T-helper 1 cell treated with Interleukin-12 subunit alpha and Interleukin-12 subunit beta and Interleukin-4 antibody, amounts not matched to agents 30 μg/mL and 1 μg/mL, for 36 hours (primary cell): ENCODE results near the gene XDH.

Experiments used
- H3K27ac Mint-ChIP-seq: one replicate; pipeline ENCODE4 v1.8.0; 2021; ENCODE audit warnings: mild to moderate bottlenecking, mixed read lengths
- H3K27me3 Mint-ChIP-seq: one replicate; pipeline ENCODE4 v1.8.0; 2021; ENCODE audit warnings: low read depth, mixed read lengths
- H3K36me3 Mint-ChIP-seq: one replicate; pipeline ENCODE4 v1.8.0; 2021; ENCODE audit warnings: low read depth, mixed read lengths
- H3K4me1 Mint-ChIP-seq: one replicate; pipeline ENCODE4 v1.8.0; 2021; ENCODE audit warnings: low read depth, mixed read lengths
- H3K4me3 Mint-ChIP-seq: one replicate; pipeline ENCODE4 v1.8.0; 2021; ENCODE audit warnings: mild to moderate bottlenecking, moderate library complexity, mixed read lengths
- H3K9me3 Mint-ChIP-seq: one replicate; pipeline ENCODE4 v1.8.0; 2021; ENCODE audit warnings: mixed read lengths

Gene XDH

GRCh38 chr2:31415421-31415820 lies 879 bp upstream of the XDH start:
- Mint-ChIP-seq H3K27me3 (no peaks in the 10 kb centered on the region), H3K4me3 (no peak overlapping the region), H3K27ac (no peak overlapping the region), H3K4me1 (peaks cover 9% of the 10 kb centered on the region), H3K9me3 (peaks cover 21% of the 10 kb centered on the region), H3K36me3 (no peaks in the 10 kb centered on the region)

- Mint-ChIP-seq H3K27me3 (no peaks in the 10 kb centered on the region), H3K9me3 (peaks cover 11% of the 10 kb centered on the region), H3K4me1 (peaks cover 9% of the 10 kb centered on the region), H3K27ac (no peak overlapping the region), H3K36me3 (no peaks in the 10 kb centered on the region), H3K4me3 (no peak overlapping the region)
Observed at GRCh38 chr2:31413862-31414550, 536 bp downstream of the XDH start.

- no peak overlapping the region for H3K4me3 Mint-ChIP-seq
- H3K36me3 Mint-ChIP-seq: no peaks in the 10 kb centered on the region
- H3K4me1 Mint-ChIP-seq: peaks cover 9% of the 10 kb centered on the region
- H3K9me3 Mint-ChIP-seq: peaks cover 4% of the 10 kb centered on the region
- H3K27me3 Mint-ChIP-seq: no peaks in the 10 kb centered on the region
- no peak overlapping the region for H3K27ac Mint-ChIP-seq
Observed at GRCh38 chr2:31413025-31413424, 1.5 kb downstream of the XDH start.

- Mint-ChIP-seq H3K27me3 (peaks cover 4% of the 10 kb centered on the region), H3K36me3 (no peaks in the 10 kb centered on the region), H3K27ac (no peak overlapping the region), H3K9me3 (no peaks in the 10 kb centered on the region), H3K4me3 (no peak overlapping the region), H3K4me1 (peaks cover 9% of the 10 kb centered on the region)
Observed at GRCh38 chr2:31411771-31412170, 2.8 kb downstream of the XDH start.

GRCh38 chr2:31406593-31407385 lies 7.8 kb downstream of the XDH start:
- Mint-ChIP-seq H3K4me1 (no peaks in the 10 kb centered on the region), H3K4me3 (no peak overlapping the region), H3K27me3 (peaks cover 4% of the 10 kb centered on the region), H3K36me3 (no peaks in the 10 kb centered on the region), H3K27ac (no peak overlapping the region), H3K9me3 (no peaks in the 10 kb centered on the region)

- Mint-ChIP-seq H3K4me3 (no peak overlapping the region), H3K27ac (no peak overlapping the region), H3K4me1 (no peaks in the 10 kb centered on the region), H3K27me3 (peaks cover 4% of the 10 kb centered on the region), H3K36me3 (no peaks in the 10 kb centered on the region), H3K9me3 (no peaks in the 10 kb centered on the region)
Observed at GRCh38 chr2:31404827-31405226, 9.7 kb downstream of the XDH start.

- no peak overlapping the region for H3K4me3 Mint-ChIP-seq
- H3K9me3 Mint-ChIP-seq: no peaks in the 10 kb centered on the region
- peaks cover 4% of the 10 kb centered on the region for H3K27me3 Mint-ChIP-seq
- no peak overlapping the region for H3K27ac Mint-ChIP-seq
- H3K4me1 Mint-ChIP-seq: no peaks in the 10 kb centered on the region
- no peaks in the 10 kb centered on the region for H3K36me3 Mint-ChIP-seq
Observed at GRCh38 chr2:31404302-31404701, 10.2 kb downstream of the XDH start.

GRCh38 chr2:31402388-31402787 lies 12.2 kb downstream of the XDH start:
- peaks cover 4% of the 10 kb centered on the region for H3K27me3 Mint-ChIP-seq
- no peaks in the 10 kb centered on the region for H3K36me3 Mint-ChIP-seq
- no peaks in the 10 kb centered on the region for H3K9me3 Mint-ChIP-seq
- no peak overlapping the region for H3K4me3 Mint-ChIP-seq
- H3K27ac Mint-ChIP-seq: no peak overlapping the region
- no peaks in the 10 kb centered on the region for H3K4me1 Mint-ChIP-seq

- H3K4me3 Mint-ChIP-seq: no peak overlapping the region
- no peaks in the 10 kb centered on the region for H3K36me3 Mint-ChIP-seq
- H3K27ac Mint-ChIP-seq: no peak overlapping the region
- no peaks in the 10 kb centered on the region for H3K9me3 Mint-ChIP-seq
- no peaks in the 10 kb centered on the region for H3K27me3 Mint-ChIP-seq
- H3K4me1 Mint-ChIP-seq: no peaks in the 10 kb centered on the region
Observed at GRCh38 chr2:31401580-31401979, 13.0 kb downstream of the XDH start.

GRCh38 chr2:31398881-31399280 lies 15.7 kb downstream of the XDH start:
- Mint-ChIP-seq H3K36me3 (no peaks in the 10 kb centered on the region), H3K9me3 (no peaks in the 10 kb centered on the region), H3K27ac (no peak overlapping the region), H3K4me1 (no peaks in the 10 kb centered on the region), H3K4me3 (no peak overlapping the region), H3K27me3 (peaks cover 13% of the 10 kb centered on the region)

- Mint-ChIP-seq H3K4me1 (no peaks in the 10 kb centered on the region), H3K9me3 (no peaks in the 10 kb centered on the region), H3K36me3 (no peaks in the 10 kb centered on the region), H3K27ac (no peak overlapping the region), H3K4me3 (no peak overlapping the region), H3K27me3 (peaks cover 14% of the 10 kb centered on the region)
Observed at GRCh38 chr2:31397094-31397493, 17.4 kb downstream of the XDH start.

- Mint-ChIP-seq H3K27ac (no peak overlapping the region), H3K27me3 (peaks cover 23% of the 10 kb centered on the region), H3K36me3 (no peaks in the 10 kb centered on the region), H3K4me1 (no peaks in the 10 kb centered on the region), H3K4me3 (no peak overlapping the region), H3K9me3 (no peaks in the 10 kb centered on the region)
Observed at GRCh38 chr2:31390324-31390723, 24.2 kb downstream of the XDH start.

GRCh38 chr2:31388736-31389135 lies 25.8 kb downstream of the XDH start:
- H3K27ac Mint-ChIP-seq: no peak overlapping the region
- no peak overlapping the region for H3K4me3 Mint-ChIP-seq
- H3K9me3 Mint-ChIP-seq: no peaks in the 10 kb centered on the region
- no peaks in the 10 kb centered on the region for H3K36me3 Mint-ChIP-seq
- H3K27me3 Mint-ChIP-seq: peaks cover 13% of the 10 kb centered on the region
- peaks cover 12% of the 10 kb centered on the region for H3K4me1 Mint-ChIP-seq

GRCh38 chr2:31387850-31388249 lies 26.7 kb downstream of the XDH start:
- Mint-ChIP-seq H3K27ac (no peak overlapping the region), H3K9me3 (no peaks in the 10 kb centered on the region)

GRCh38 chr2:31386648-31387047 lies 27.9 kb downstream of the XDH start:
- H3K36me3 Mint-ChIP-seq: no peaks in the 10 kb centered on the region
- peaks cover 9% of the 10 kb centered on the region for H3K27me3 Mint-ChIP-seq
- no peak overlapping the region for H3K4me3 Mint-ChIP-seq
- peaks cover 24% of the 10 kb centered on the region for H3K4me1 Mint-ChIP-seq
- no peak overlapping the region for H3K27ac Mint-ChIP-seq
- H3K9me3 Mint-ChIP-seq: no peaks in the 10 kb centered on the region

More at GRCh38 chr2:31387850-31388249, 26.7 kb downstream of the XDH start:
- Mint-ChIP-seq H3K4me1 (peaks cover 15% of the 10 kb centered on the region), H3K36me3 (no peaks in the 10 kb centered on the region), H3K27me3 (peaks cover 13% of the 10 kb centered on the region), H3K4me3 (no peak overlapping the region)
